Uterus (tissue), 4 donors: ENCODE results near the gene PEX10. TPM values are rescaled to one million over a fixed set of nuclear protein-coding genes. Genes with fewer than 3 reads are reported as not detected.

Source experiments
- DNase-seq, 2 donors: peaks; one replicate each; pipeline ENCODE4 v3.0.0-alpha.2; 2019 to 2020
- H3K27ac ChIP-seq, 2 donors: fragments of 200-600 bp; sonication (generic); 1 replicate in 1 of 2; 2 replicates in 1 of 2; pipeline ENCODE4 v1.5.1; 2016 to 2018
- H3K27me3 ChIP-seq, 2 donors: fragments of 200-600 bp; sonication (generic); one replicate each; pipeline ENCODE4 v1.5.1; 2018 to 2019; ENCODE audit warnings: control low read depth in 1 of 2
- H3K36me3 ChIP-seq, 2 donors: fragments of 200-600 bp; sonication (generic); one replicate each; pipeline ENCODE4 v1.5.1; 2019; ENCODE audit warnings: control low read depth in 1 of 2
- H3K4me1 ChIP-seq, 2 donors: fragments of 200-600 bp; sonication (generic); one replicate each; pipeline ENCODE4 v1.5.1; 2018 to 2019; ENCODE audit warnings: control low read depth in 1 of 2
- H3K4me3 ChIP-seq, 2 donors: fragments of 200-600 bp; sonication (generic); 1 replicate in 1 of 2; 2 replicates in 1 of 2; pipeline ENCODE4 v1.5.1; 2018 to 2019; ENCODE audit warnings: mild to moderate bottlenecking in 1 of 2
- H3K9me3 ChIP-seq, 2 donors: fragments of 200-600 bp; sonication (generic); one replicate each; pipeline ENCODE4 v1.5.1; 2019; ENCODE audit warnings: control low read depth in 1 of 2
- CTCF ChIP-seq, 4 experiments: fragments of 200-600 bp in 2 of 4; fragments of 450-650 bp in 2 of 4; sonication (generic) in 2 of 4; IDR thresholded peaks; one replicate each; pipeline ENCODE4 v1.5.1; 2016 to 2019; ENCODE audit warnings: antibody characterized with exemption in 4 of 4, mild to moderate bottlenecking in 2 of 4, moderate library complexity in 1 of 4
- POLR2A ChIP-seq, 2 donors: fragments of 450-650 bp; IDR thresholded peaks; one replicate each; pipeline ENCODE4 v1.6.1; 2016; ENCODE audit warnings: antibody characterized with exemption in 2 of 2, mild to moderate bottlenecking in 1 of 2, moderate library complexity in 1 of 2
- intact Hi-C: fragments of 100-400 bp; cut with DNase I; formaldehyde crosslinking; loops from one replicate; pipeline ENCODE4 v1.15.1; 2023; ENCODE audit warnings: low total_unique reads
- total RNA-seq, 4 donors: library from RNA; depleted of rRNA in 3 of 4; stranded (reverse); fragments of >200 nt in 3 of 4; gene quantifications; one replicate each; pipeline versions ENCODE4 v1.1.0 to v1.2.4, GENCODE V29; 2014 to 2023
- donor health status: DM: yes; HTN: yes; CAD: no.

The PEX10 gene
- total RNA-seq, 4 donors from 2014 or later = 0.77 to 23.6 (median 13.2) TPM

- H3K27me3 ChIP-seq = peaks cover 5% of the 10 kb centered on the region in 2 donors
- TF ChIP-seq POLR2A (IDR thresholded peaks at IDR 0.05) = no peak
- no peak for TF ChIP-seq CTCF (IDR thresholded peaks at IDR 0.05)
Observed at GRCh38 chr1:2447276-2448097, 35.1 kb upstream of the PEX10 start.

GRCh38 chr1:2446861-2447260 is 34.5 kb upstream of the PEX10 start:
- peaks cover 5% of the 10 kb centered on the region in 2 donors for H3K27me3 ChIP-seq
- no peaks in the 10 kb centered on the region for H3K36me3 ChIP-seq
- no peak for DNase-seq

More at GRCh38 chr1:2447276-2448097, 35.1 kb upstream of the PEX10 start:
- DNase-seq = no peak
- no peaks in the 10 kb centered on the region for H3K9me3 ChIP-seq
- H3K4me1 ChIP-seq = peaks cover 0 to 8% of the 10 kb centered on the region in 2 donors
- intact Hi-C loops = no loop called here
- no peaks in the 10 kb centered on the region for H3K36me3 ChIP-seq
- no peak overlapping the region for H3K4me3 ChIP-seq
- H3K27ac ChIP-seq = no peak overlapping the region

GRCh38 chr1:2446394-2446793 is 34.0 kb upstream of the PEX10 start:
- H3K9me3 ChIP-seq = no peaks in the 10 kb centered on the region
- no peaks in the 10 kb centered on the region for H3K36me3 ChIP-seq
- H3K27me3 ChIP-seq = peaks cover 5% of the 10 kb centered on the region in 2 donors
- H3K27ac ChIP-seq = no peak overlapping the region
- intact Hi-C loops = no loop called here
- no peak for DNase-seq
- TF ChIP-seq CTCF (IDR thresholded peaks at IDR 0.05) (no peak), POLR2A (IDR thresholded peaks at IDR 0.05) (no peak)
- H3K4me3 ChIP-seq = no peak overlapping the region
- H3K4me1 ChIP-seq = peaks cover 0 to 8% of the 10 kb centered on the region in 2 donors

More at GRCh38 chr1:2446861-2447260, 34.5 kb upstream of the PEX10 start:
- TF ChIP-seq POLR2A (IDR thresholded peaks at IDR 0.05) = no peak
- no peak for TF ChIP-seq CTCF (IDR thresholded peaks at IDR 0.05)
- intact Hi-C loops = no loop called here
- no peaks in the 10 kb centered on the region for H3K9me3 ChIP-seq
- H3K4me3 ChIP-seq = no peak overlapping the region
- no peak overlapping the region for H3K27ac ChIP-seq
- H3K4me1 ChIP-seq = peaks cover 0 to 8% of the 10 kb centered on the region in 2 donors

GRCh38 chr1:2445823-2446215 is 33.5 kb upstream of the PEX10 start:
- Histone ChIP-seq H3K4me3 (no peak overlapping the region), H3K4me1 (peaks cover 0 to 8% of the 10 kb centered on the region in 2 donors), H3K36me3 (no peaks in the 10 kb centered on the region), H3K27ac (no peak overlapping the region), H3K27me3 (peaks cover 5% of the 10 kb centered on the region in 2 donors), H3K9me3 (no peaks in the 10 kb centered on the region)
- DNase-seq = no peak
- TF ChIP-seq POLR2A (IDR thresholded peaks at IDR 0.05) = no peak
- TF ChIP-seq CTCF (IDR thresholded peaks at IDR 0.05) = no peak
- intact Hi-C loops = no loop called here

- H3K4me3 ChIP-seq = no peak overlapping the region
- TF ChIP-seq CTCF (IDR thresholded peaks at IDR 0.05) = no peak
- TF ChIP-seq POLR2A (IDR thresholded peaks at IDR 0.05) = no peak
- H3K27ac ChIP-seq = no peak overlapping the region
- no peak for DNase-seq
- no peaks in the 10 kb centered on the region for H3K36me3 ChIP-seq
- H3K4me1 ChIP-seq = peaks cover 0 to 8% of the 10 kb centered on the region in 2 donors
- no peaks in the 10 kb centered on the region for H3K9me3 ChIP-seq
- peaks cover 5% of the 10 kb centered on the region in 2 donors for H3K27me3 ChIP-seq
- intact Hi-C loops = no loop called here
Observed at GRCh38 chr1:2445162-2445822, 32.9 kb upstream of the PEX10 start.
